Measurements from ENCODE around the gene ZSCAN23.
"Not testable (repeated sequence)": the region's sequence is repeated elsewhere in the genome, so short reads cannot be mapped to it uniquely, and the experiment has no call there.

ZSCAN23 gene

DNA sequence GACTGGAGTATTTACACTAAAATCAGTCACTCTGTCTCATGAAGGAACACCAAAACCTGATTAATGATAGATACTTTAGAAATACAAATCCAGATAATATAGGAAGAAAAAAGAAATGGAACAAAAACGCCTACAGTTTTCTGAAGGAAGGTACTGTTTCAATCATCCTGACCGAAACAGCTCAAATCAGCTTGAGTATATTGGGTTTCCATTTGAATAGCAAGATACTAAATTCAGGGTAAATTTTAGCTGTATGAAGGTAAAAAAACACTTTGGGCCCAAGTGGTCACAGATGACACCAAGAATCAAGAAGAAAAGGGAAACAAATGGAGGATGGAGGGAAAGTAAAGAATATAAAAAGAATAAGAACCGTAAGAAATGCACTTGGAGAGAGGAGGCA, 6.9 kb downstream of the ZSCAN23 start:
- DNase-seq (ENCODE audit: low read depth), result no peak

DNA sequence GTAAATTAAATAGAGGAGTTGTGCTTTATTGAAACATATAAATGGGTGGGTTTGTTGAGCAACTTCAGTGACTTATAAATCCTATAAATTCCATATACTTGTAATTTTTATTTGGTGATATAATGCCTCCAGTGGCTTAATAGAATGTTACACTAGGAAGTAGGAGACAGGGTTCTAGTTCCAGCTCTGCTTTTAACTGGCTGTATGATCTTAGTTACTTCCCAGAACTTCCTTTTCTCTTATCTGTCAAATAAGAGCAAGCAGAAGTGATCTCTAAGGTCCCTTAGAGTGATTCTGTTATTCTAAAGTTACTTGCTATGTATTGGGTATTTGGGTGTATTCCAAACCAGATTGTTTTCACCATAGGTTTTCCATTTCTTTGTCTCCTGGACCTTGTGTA, 10.2 kb downstream of the ZSCAN23 start:
- DNase-seq (ENCODE audit: low read depth), result no peak

DNA sequence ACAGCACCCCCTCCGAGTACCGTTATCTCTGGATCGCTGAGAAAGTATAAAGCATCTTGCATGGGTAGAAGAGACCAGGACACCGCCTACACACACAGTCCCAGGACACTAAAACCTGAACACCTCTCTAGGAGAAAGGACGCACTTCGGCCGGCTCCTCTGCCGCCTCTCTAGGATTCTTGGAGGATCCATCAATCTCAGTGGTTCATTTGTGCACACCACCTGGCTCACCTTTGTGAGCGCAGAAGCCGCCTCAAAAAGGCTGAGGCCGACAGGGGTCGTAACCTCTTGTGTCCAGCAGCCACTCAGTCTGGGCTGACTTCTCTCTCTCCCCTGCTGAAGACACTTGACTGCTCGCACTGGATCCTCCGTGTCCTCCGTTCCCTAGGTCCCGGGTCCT, 13.5 kb downstream of the ZSCAN23 start:
- DNase-seq (ENCODE audit: low read depth), result no peak

DNA sequence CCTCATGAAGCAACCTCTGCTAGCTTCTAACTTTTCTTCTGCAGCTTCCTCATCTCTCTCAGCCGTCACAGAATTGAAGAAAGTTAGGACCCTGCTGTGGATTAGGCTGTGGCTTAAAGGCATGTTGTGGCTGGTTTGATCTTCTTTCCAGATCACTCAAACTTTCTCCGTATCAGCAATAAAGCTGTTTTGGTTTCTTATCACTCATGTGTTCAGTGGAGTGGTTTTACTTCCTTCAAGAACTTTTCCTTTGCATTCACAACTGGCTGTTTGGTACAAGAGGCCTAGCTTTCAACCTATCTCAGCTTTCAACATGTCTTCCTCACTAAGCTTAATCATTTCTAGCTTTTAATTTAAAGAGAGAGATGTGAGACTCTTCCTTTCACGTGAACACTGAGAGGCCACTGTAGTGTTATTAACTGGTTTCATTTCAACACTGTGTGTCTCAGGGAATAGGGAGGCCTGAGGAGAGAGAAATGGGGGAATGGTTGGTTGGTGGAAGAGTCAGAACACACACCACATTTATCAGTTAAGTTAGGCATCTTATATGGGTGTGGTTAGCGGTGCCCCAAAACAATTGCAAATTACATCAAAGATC, 17.2 kb downstream of the ZSCAN23 start:
- no peak for DNase-seq (ENCODE audit: low read depth)

DNA sequence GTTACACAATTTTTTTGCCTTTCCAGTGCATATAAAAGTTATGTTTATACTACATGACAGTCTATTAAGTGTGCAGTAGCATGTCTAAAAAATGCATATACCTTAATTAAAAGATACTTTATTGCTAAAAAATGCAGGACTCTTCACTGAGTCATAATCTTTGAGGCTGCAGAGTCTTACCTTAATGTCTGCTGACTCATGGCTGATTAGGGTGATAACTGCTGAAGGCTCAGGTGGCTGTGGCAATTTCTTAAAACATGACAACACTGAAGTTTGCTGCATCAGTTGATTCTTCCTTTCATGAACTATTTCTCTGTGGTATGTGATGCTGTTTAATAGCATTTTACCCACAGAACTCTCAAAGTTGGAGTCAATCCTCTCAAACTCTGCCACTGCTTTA, 19.1 kb downstream of the ZSCAN23 start:
- DNase-seq (ENCODE audit: low read depth), result no peak

DNA sequence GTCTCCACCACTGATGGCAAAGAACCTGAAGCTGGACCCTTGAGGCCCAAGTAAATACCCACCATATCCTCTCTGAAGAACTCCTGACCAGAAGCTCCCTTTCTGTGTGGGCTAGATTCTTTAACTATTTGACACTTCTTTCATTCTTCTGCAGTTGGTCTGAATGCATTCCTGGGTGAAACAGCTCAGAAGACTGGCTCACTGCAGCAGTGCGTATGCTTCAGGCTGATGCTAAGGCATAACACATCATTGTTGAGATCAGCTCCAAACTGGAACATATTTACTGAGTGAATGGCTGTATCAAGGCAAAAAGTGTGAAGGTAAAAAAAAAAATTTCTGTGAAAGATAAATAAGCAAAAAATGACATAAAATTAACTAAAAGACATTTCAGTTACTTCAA, 19.7 kb downstream of the ZSCAN23 start:
- no peak for DNase-seq (ENCODE audit: low read depth)

DNA sequence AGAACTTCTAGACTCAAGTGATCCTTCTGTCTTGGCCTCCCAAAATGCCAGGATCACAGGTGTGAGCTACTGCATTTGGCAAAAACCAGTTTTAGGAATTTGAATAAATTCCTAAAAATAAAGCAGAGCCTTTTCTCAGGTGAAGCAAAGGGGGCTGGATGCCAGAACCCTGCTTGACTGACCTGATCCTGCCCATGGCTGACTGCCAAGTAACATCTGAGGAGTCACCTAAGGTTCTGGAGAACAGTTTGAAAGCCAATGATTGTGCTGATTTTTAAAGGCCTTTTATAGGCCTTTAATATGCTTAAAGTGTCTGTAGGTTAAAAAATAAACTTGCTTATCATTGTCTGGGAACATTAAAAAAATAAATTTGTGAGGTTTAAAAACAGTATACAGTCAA, 29.6 kb downstream of the ZSCAN23 start:
- DNase-seq (ENCODE audit: low read depth), result no peak

DNA sequence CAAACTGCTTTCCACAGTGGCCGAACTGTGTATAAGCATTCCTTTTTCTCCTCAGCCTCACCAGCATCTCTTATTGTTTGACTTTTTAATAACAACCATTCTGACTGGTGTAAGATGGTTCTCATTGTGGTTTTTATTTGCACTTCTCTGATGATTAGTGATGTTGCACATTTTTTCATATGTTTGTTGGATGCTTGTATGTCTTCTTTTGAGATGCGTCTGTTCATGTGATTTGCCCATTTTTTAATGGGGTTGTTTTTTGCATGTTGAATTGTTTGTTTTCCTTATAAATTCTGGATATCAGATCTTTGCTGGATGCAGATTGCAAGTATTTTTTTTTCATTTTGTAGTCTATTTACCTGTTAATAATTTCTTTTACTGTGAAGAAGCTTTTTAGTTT, 32.5 kb downstream of the ZSCAN23 start:
- no peak for DNase-seq (ENCODE audit: low read depth)

DNA sequence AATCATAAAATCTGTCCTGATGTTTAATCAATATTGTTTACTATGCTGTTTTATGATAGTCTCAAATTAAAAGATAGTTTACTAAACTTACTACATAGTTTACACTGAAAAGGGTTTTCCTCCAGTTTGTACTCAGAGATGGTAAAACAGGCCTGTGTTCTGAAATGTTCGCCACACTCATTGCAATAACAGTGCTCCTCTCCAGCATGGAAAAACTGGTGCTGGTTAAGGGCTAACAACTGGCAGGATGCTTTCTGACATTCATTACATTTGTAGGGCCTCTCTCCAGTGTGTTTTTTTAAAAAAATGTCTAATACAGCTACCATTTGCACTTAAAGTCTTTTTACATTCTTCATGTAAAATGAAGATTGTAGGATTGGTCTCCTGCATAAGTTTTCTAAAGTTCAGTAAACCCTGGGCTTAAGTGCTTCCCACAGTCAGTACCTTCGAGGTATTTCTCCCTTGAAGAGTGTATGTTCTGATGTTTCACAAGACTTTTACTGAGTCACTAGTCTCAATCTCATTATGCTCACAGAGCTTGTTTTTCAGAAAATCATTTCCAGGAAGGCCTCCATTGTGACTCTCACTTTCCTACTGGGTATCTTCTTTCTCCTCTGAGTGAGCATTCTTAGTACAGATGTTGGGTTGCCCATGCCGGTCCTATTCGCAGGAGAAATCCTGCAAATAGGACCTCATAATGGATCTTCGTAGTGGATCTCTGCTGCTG, 35.1 kb downstream of the ZSCAN23 start:
- DNase-seq (ENCODE audit: low read depth), result no peak

DNA sequence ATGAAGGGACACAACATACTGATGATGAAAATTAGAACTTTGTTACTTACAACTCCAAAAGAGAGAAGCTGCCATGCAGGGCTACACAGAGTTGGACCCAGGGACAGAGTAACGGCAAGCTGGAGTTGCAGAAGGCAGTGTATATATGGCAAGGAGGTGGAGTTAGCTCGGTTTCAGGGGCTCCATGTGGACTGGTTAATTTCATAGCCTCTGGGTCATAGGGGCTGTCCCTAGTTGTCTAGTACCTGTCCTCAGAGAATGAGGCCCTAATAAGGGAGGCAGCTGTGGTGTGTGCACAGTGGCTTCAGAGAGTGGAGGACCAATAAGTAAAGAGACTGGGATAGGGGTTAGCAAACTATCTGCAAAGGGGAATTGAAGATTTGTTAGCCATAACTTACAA, 35.9 kb downstream of the ZSCAN23 start:
- no peak for DNase-seq (ENCODE audit: low read depth)

DNA sequence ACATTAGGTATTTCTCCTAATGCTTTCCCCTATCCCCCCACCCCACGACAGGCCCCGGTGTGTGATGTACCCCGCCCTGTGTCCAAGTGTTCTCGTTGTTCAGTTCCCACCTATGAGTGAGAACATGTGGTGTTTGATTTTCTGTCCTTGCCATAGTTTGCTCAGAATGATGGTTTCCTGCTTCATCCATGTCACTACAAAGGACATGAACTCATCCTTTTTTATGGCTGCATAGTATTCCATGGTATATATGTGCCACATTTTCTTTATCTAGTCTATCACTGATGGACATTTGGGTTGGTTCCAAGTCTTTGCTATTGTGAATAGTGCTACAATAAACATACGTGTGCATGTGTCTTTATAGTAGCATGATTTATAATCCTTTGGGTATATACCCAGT, 39.4 kb downstream of the ZSCAN23 start:
- not testable (repeated sequence) for DNase-seq (ENCODE audit: low read depth)

DNA sequence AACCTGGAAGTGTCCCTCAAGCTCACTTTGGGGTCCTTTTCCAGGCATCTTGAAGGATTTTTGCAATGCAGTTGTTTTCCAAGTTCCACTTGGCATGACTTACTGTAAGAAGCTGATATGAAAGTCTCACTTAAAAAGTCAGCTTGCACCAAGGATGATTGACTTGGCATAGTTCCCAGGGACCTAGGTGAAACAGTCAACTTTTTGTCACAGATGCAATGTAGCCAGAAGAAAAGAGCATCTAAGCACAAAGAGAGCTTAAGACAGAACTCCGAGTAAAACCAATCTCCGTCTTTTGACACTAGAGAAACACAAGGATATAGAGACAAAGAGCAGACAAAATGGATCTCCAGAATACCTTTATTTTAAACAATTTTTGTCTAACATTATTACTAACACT, 41.1 kb downstream of the ZSCAN23 start:
- DNase-seq (ENCODE audit: low read depth), result no peak

DNA sequence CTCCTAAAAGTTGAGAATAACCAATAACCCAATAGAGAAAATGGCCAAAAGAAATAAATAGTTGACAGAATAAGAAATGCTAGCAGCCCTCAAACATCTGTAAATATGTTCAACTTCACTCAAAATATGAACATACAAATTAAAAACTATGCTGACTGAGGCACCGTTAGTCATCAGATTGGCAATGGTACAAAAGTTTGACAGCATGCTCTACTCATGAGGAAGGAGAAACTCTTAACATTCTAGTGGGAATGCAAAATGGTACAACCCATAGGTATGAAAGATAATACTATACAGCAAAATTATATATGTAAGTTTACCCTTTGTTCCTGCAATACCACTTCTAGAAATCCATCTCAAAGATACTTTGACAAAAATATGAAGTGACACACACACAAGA, 42.1 kb downstream of the ZSCAN23 start:
- no peak for DNase-seq (ENCODE audit: low read depth)

DNA sequence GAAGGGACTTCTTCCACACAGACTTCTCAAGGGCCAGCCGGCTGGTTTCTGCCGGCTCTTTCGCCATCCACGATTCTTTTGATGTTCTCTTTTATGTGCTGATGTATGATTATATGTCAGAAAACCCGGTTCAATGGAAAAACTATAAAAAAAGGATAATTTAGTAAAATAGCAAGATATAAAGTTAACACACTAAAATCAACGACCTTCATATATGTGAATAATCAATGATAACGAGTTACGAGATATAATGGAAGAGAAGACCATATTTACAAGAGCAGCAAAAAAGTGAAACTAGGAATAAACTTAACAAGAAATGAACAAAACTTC, 43.2 kb downstream of the ZSCAN23 start:
- DNase-seq (ENCODE audit: low read depth), result no peak

DNA sequence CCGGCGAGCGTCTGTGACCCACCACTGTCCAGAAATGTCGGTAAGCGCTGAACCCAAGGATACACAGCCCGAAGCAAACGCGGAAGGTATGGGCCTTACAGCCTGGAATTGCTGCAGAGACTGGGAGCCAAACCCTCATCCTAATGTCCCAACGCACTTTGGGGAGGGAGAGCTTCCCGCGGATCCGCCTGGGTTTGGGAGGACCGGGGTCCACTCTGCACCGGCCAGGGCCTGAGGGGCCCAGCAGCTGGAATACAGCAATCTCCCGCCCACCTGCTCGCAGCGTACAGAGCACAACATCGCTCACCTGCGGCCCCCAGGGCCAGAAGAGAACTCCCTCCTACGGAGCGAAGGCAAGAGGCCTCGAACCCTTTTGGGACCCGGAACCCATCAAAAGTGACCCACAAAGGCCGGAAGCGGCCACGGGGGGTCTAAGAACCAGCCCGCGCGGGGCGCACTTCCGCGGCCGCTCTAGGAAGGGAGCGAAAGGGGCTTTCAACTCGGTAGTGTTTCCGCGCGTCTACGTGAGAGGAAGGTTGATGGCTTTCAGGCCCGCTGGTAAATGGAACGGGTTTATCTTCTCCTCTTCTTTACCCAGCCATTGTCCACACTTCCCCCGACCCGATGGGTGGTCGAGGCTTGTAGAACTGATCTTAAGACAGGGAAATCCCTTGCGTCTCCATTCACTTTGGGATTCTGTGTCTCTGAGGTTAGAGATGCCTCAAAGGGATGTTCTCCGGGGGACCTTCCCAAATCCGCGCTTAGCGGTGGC, 43.8 kb downstream of the ZSCAN23 start, which contains the start of gene ZSCAN12:
Gene ZSCAN12 (minus strand): TSS at position 398 of the 772 bp plus-strand sequence. CDS start 1,342 bp downstream, outside the sequence.
- peak; percentile 79 for DNase-seq (ENCODE audit: low read depth)

DNA sequence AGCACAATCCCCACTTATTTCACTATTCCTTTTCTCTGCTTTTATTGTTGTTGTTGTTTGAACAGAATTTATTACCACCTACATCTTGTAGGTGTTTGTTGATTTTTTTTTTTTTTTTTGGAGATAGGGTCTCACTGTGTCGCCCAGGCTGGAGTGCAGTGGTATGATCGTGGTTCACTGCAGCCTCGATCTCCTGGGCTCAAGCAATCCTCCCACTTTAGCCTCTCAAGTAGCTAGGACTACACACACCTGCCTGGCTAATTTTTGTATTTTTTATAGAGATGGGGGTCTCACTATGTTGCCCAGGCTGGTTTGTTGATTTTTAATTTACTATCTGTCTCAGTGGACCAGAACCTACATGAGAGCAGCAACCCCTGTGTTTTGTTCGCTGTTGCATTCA, 47.4 kb downstream of the ZSCAN23 start:
- DNase-seq (ENCODE audit: low read depth), result no peak

DNA sequence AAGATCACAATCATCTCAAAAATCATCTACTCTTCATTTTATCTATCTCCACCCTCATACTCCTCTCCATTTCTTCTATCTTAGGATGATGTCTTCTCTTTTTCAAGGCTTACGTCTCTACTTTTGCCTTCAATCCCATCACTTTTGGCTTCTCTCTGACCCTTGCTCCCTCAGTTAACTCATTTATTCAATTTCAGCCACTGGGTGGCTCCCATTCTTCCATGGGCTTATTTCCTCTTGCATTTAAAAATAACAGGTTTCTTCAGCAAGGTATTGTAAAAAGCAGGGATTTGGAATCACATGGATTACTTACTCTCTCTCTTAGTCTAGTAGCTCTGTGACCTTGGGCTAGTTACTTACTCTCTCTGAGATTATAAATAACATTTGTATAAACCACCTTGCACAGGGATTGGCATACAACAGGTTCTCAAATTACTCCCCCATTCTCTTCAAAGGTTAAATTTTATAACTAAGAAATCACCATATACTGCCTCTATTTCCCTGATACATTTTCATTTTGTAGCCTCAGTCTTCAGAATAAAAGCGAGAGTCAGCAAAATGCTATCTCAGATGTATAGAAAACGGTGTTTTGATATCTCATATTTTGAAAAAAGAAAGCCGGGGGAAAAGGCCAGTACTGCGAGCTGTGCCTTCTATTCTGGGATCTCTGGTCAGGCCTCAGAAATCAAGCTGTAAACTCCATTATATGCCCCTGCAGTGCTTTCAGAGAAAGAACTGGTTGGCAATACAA, 49.2 kb downstream of the ZSCAN23 start:
- no peak for DNase-seq (ENCODE audit: low read depth)

DNA sequence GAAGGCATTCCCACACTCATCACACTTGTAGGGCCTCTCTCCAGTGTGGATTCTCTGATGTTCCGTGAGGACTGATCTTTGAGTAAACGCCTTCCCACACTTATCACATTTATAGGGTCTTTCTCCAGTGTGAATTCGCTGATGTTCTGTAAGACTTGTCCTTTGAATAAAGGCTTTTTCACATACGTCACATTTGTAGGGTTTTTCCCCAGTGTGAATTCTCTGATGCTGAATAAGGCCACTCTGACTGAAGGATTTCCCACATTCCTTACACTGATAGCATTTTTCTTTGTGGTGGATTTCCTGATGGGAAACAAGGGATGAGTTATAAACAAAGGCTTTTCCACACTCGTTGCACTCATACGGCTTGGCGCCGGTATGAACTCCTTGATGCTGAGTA, 52.6 kb downstream of the ZSCAN23 start:
- no peak for DNase-seq (ENCODE audit: low read depth)

DNA sequence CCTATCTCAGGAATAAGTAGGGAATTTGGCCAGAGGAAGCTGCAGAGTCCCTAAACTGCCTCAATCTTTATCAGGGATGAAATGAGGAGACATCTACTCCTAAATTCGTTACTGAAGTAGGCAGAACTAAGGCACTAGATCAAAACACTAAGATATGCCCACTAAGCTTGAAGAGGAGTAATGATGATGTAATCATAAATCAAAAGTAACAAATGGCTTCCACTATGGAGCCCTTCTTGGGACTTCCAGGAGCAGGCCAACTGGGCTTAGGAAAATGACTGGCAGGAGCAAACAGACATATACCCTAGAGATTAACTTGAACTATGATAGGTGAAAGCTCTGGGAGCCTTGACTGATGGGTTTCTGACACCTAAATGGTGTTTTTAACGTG, 59.2 kb downstream of the ZSCAN23 start:
- no peak for DNase-seq (ENCODE audit: low read depth)

DNA sequence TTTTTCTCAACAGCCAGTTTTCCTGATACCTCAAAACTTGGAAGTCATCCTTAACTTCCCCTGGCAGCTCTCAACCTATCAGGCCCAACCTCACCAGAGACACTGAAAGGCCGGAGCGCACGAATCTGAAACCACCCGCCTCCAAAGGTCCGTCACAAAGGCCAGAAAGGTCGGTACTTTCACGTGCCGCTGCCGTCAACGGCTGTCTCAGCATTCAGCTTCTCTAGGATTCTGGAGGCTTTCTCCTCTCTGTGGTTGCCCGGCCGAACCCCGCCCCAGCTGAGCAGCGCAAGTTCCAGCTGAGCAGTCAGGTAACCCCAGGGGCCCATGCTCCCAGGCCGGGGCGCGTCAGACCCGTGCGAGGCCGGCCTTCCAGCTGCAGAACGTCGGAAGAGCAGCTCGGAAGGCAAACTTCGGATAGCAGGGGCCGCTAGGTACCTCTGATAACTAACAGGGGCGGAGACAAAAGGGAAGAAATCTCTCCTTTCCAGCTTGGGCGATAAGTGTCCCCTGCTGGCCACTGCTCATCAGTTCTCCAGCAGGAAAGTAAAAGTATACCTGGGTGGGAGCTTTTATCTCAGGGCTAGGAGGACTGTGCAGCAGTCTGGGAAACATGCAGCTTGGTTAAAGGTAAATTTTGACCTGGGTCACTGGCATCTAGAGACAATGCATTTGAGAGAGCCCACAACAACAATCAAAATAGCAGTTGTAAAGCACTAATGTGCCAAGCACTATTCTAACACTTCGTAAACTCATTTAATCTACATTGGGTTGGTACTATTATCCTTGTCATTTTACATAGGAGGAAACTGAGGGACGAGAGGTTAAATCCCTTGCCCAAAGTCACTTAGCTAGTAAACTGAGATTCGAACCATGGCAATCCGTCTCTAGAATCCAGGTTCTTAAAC, 59.8 kb downstream of the ZSCAN23 start:
- DNase-seq (ENCODE audit: low read depth), result peak; percentile 24
